ENCODE data around the gene TOMM40.

Gene TOMM40

GRCh38 chr19:44948237-44948636 lies 57.2 kb downstream of the TOMM40 start:
- Histone ChIP-seq H2AFZ (no peak overlapping the region), H3K4me3 (ENCODE audit: low read depth, low read length) (no peak overlapping the region), H3K36me3 (ENCODE audit: control insufficient read depth, insufficient read depth, low read length) (no peaks in the 10 kb centered on the region), H3K27ac (no peak overlapping the region), H3K9me3 (ENCODE audit: control insufficient read depth, low read length) (no peaks in the 10 kb centered on the region), H3K4me2 (ENCODE audit: low read length) (no peak overlapping the region), H3K4me1 (no peaks in the 10 kb centered on the region), H3K27me3 (ENCODE audit: control insufficient read depth, insufficient read depth, low read length) (no peaks in the 10 kb centered on the region), H3K9ac (no peak overlapping the region), H3K79me2 (peaks cover 11% of the 10 kb centered on the region)
- no peak for TF ChIP-seq CTCF (IDR thresholded peaks at IDR 0.05)

GRCh38 chr19:44948763-44949374 lies 57.8 kb downstream of the TOMM40 start:
- H3K4me3 ChIP-seq (ENCODE audit: low read depth, low read length): no peak overlapping the region
- H3K27me3 ChIP-seq (ENCODE audit: control insufficient read depth, insufficient read depth, low read length): no peaks in the 10 kb centered on the region
- no peak overlapping the region for H3K9ac ChIP-seq
- H2AFZ ChIP-seq: no peak overlapping the region
- no peaks in the 10 kb centered on the region for H3K36me3 ChIP-seq (ENCODE audit: control insufficient read depth, insufficient read depth, low read length)
- no peak overlapping the region for H3K27ac ChIP-seq
- peaks cover 17% of the 10 kb centered on the region for H3K79me2 ChIP-seq
- H3K4me1 ChIP-seq: no peaks in the 10 kb centered on the region
- no peaks in the 10 kb centered on the region for H3K9me3 ChIP-seq (ENCODE audit: control insufficient read depth, low read length)
- no peak for TF ChIP-seq CTCF (IDR thresholded peaks at IDR 0.05)
- H3K4me2 ChIP-seq (ENCODE audit: low read length): no peak overlapping the region

- H2AFZ ChIP-seq: no peak overlapping the region
- H3K4me1 ChIP-seq: no peaks in the 10 kb centered on the region
- H3K9ac ChIP-seq: no peak overlapping the region
- peaks cover 22% of the 10 kb centered on the region for H3K79me2 ChIP-seq
- no peak overlapping the region for H3K4me2 ChIP-seq (ENCODE audit: low read length)
- no peaks in the 10 kb centered on the region for H3K27me3 ChIP-seq (ENCODE audit: control insufficient read depth, insufficient read depth, low read length)
- no peak overlapping the region for H3K27ac ChIP-seq
- no peak overlapping the region for H3K4me3 ChIP-seq (ENCODE audit: low read depth, low read length)
- no peaks in the 10 kb centered on the region for H3K9me3 ChIP-seq (ENCODE audit: control insufficient read depth, low read length)
- no peak for TF ChIP-seq CTCF (IDR thresholded peaks at IDR 0.05)
- no peaks in the 10 kb centered on the region for H3K36me3 ChIP-seq (ENCODE audit: control insufficient read depth, insufficient read depth, low read length)
These were observed 58.5 kb downstream of the TOMM40 start for GRCh38 chr19:44949550-44949949.

GRCh38 chr19:44951179-44952159 lies 60.4 kb downstream of the TOMM40 start:
- TF ChIP-seq CTCF (IDR thresholded peaks at IDR 0.05): peak; percentile 96
- Histone ChIP-seq H3K4me2 (ENCODE audit: low read length) (peak overlapping the region; percentile 41), H3K36me3 (ENCODE audit: control insufficient read depth, insufficient read depth, low read length) (no peaks in the 10 kb centered on the region), H3K79me2 (peaks cover 38% of the 10 kb centered on the region), H2AFZ (peak overlapping the region; percentile 52), H3K27me3 (ENCODE audit: control insufficient read depth, insufficient read depth, low read length) (no peaks in the 10 kb centered on the region), H3K27ac (no peak overlapping the region), H3K9ac (no peak overlapping the region), H3K9me3 (ENCODE audit: control insufficient read depth, low read length) (no peaks in the 10 kb centered on the region), H3K4me1 (peaks cover 4% of the 10 kb centered on the region), H3K4me3 (ENCODE audit: low read depth, low read length) (no peak overlapping the region)
